Caco-2 (cell line): ENCODE data around the gene MEIS1. TPM values are rescaled to one million over a fixed set of nuclear protein-coding genes. Genes with fewer than 3 reads are reported as not detected.

Experiments used
- BruUV-seq: library from RNA; stranded (reverse); fragments of 400-500 nt; replicated peaks from 2 replicates; lab custom pipeline; 2021; lab: Mats Ljungman, UMichigan
- CTCF ChIA-PET: fragments of 300-600 bp; sonication (Branson Sonifier 250); formaldehyde crosslinking; loops from one replicate; lab custom pipeline; 2022; ENCODE audit warnings: antibody characterized with exemption; lab: Charles Lee
- POLR2A ChIA-PET: fragments of 300-600 bp; sonication (Branson Sonifier 250); formaldehyde crosslinking; loops from one replicate; lab custom pipeline; 2022; ENCODE audit warnings: antibody characterized with exemption; lab: Charles Lee
- DNase-seq, 2 experiments: peaks; one replicate each; pipeline versions ENCODE4 v3.0.0 to v3.0.0-alpha.2; 2020 to 2022
- H3K27me3 ChIP-seq: replicated peaks from 2 replicates; pipeline ENCODE4 v1.6.0; 2011; ENCODE audit warnings: low read length; ENCODE audit not compliant: control insufficient read depth, insufficient read depth
- H3K36me3 ChIP-seq: 2 replicates; pipeline ENCODE4 v1.5.1; 2011; ENCODE audit warnings: low read length; ENCODE audit not compliant: control insufficient read depth, insufficient read depth
- H3K4me1 ChIP-seq: fragments of 250-450 bp; sonication (Bioruptor Pico); 2 replicates; pipeline ENCODE4 v1.5.1; 2020; ENCODE audit warnings: mild to moderate bottlenecking
- H3K4me3 ChIP-seq: 2 replicates; pipeline ENCODE4 v1.5.1; 2011; ENCODE audit warnings: low read depth, mild to moderate bottlenecking, control low read depth, low read length
- H3K9me3 ChIP-seq: fragments of 250-450 bp; sonication (Bioruptor Pico); 2 replicates; pipeline ENCODE4 v1.5.1; 2020; ENCODE audit warnings: mild to moderate bottlenecking, moderate library complexity
- H3K27ac Mint-ChIP-seq: one replicate; pipeline ENCODE4 v1.8.0; 2022; ENCODE audit warnings: mixed read lengths; ENCODE audit not compliant: unreplicated experiment
- H3K27me3 Mint-ChIP-seq: one replicate; pipeline ENCODE4 v1.8.0; 2022; ENCODE audit warnings: mixed read lengths; ENCODE audit not compliant: insufficient read depth, unreplicated experiment
- H3K36me3 Mint-ChIP-seq: one replicate; pipeline ENCODE4 v1.8.0; 2022; ENCODE audit warnings: mild to moderate bottlenecking, mixed read lengths; ENCODE audit not compliant: insufficient read depth, unreplicated experiment
- H3K4me1 Mint-ChIP-seq: one replicate; pipeline ENCODE4 v1.8.0; 2022; ENCODE audit warnings: low read depth, mixed read lengths; ENCODE audit not compliant: unreplicated experiment
- H3K4me3 Mint-ChIP-seq: one replicate; pipeline ENCODE4 v1.8.0; 2022; ENCODE audit warnings: mild to moderate bottlenecking, moderate library complexity, mixed read lengths; ENCODE audit not compliant: unreplicated experiment
- H3K9me3 Mint-ChIP-seq: one replicate; pipeline ENCODE4 v1.8.0; 2022; ENCODE audit warnings: mixed read lengths; ENCODE audit not compliant: unreplicated experiment
- intact Hi-C: fragments of 100-400 bp; cut with micrococcal nuclease; formaldehyde crosslinking; loops from one replicate; pipeline ENCODE4 v1.10.0; 2022; ENCODE audit not compliant: unreplicated experiment
- total RNA-seq: library from RNA; stranded (reverse); gene quantifications from 2 replicates; pipeline ENCODE4 v1.2.3, GENCODE V29; 2022
- TF ChIP-seq, protein P1 (sequence below), 2 experiments: fragments of 200-600 bp in 1 of 2; IDR thresholded peaks; 1 replicate in 1 of 2; 2 replicates in 1 of 2; pipeline versions ENCODE4 v1.5.1 to v1.8.0; 2011 to 2022; ENCODE audit warnings: antibody characterized with exemption in 1 of 2, control low read depth in 1 of 2, inconsistent platforms in 1 of 2, low read depth in 1 of 2, low read length in 1 of 2, mild to moderate bottlenecking in 1 of 2, moderate library complexity in 1 of 2; ENCODE audit not compliant: insufficient read depth in 1 of 2, severe bottlenecking in 1 of 2, unreplicated experiment in 1 of 2

The MEIS1 gene
- total RNA-seq, 1 experiment from 2014 or later, result 7.4 TPM

DNA sequence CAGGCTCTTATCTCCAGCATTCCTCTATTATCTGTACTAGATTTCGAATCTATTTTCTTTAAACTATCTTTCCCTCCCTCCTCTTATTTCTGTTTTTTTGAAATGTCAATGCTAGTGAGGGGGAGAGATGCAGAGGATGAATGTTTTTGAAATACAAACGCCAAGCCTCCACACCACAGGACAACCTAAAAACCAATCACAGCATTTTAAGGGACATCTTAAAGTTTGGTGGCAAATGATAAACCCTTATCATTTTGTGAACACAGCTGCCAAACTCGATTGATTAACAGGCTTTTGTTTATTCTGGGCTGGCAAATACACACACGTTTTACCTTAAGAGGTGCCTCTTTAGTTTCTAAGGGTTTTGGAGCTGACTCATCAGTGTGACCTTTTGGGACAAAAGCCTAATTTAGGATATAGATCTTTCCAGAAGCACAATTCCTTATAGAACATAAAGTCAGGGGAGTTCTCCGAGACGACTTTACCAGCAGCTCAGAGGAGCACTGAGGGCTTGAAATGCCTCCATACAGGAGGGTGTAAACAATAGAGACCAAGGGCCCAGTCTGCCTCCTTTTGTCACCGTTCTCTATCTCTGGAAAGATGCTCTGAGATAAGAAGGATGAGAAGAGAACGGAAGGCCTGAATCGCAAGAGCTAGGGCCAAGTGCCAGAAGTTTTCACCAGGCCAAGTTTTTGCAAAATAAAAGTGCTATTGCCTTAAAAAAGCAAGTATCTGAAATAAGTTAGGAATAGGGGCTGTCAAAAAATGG is 4.2 kb upstream of the MEIS1 start:
- Histone ChIP-seq H3K9me3 (no peaks in the 10 kb centered on the region), H3K36me3 (no peaks in the 10 kb centered on the region), H3K4me3 (no peak overlapping the region), H3K4me1 (peaks cover 25% of the 10 kb centered on the region), H3K27me3 (no peaks in the 10 kb centered on the region)
- intact Hi-C loops, result loop anchor here (10.0 kb wide), 3 partner anchors 804 to 1604 kb away; partner anchors contain the start of gene ETAA1
- no TSS peak for BruUV-seq
- Mint-ChIP-seq H3K4me3 (peak overlapping the region; percentile 27), H3K9me3 (no peaks in the 10 kb centered on the region), H3K36me3 (peaks cover 13% of the 10 kb centered on the region), H3K27me3 (no peaks in the 10 kb centered on the region), H3K27ac (peak overlapping the region; percentile 3), H3K4me1 (peaks cover 16% of the 10 kb centered on the region)
- TF ChIP-seq, protein P1, sequence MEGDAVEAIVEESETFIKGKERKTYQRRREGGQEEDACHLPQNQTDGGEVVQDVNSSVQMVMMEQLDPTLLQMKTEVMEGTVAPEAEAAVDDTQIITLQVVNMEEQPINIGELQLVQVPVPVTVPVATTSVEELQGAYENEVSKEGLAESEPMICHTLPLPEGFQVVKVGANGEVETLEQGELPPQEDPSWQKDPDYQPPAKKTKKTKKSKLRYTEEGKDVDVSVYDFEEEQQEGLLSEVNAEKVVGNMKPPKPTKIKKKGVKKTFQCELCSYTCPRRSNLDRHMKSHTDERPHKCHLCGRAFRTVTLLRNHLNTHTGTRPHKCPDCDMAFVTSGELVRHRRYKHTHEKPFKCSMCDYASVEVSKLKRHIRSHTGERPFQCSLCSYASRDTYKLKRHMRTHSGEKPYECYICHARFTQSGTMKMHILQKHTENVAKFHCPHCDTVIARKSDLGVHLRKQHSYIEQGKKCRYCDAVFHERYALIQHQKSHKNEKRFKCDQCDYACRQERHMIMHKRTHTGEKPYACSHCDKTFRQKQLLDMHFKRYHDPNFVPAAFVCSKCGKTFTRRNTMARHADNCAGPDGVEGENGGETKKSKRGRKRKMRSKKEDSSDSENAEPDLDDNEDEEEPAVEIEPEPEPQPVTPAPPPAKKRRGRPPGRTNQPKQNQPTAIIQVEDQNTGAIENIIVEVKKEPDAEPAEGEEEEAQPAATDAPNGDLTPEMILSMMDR (IDR thresholded peaks at IDR 0.05; ENCODE audit: insufficient read depth in 1 of 2, low read depth in 1 of 2, low read length in 1 of 2, severe bottlenecking in 1 of 2, unreplicated experiment in 1 of 2), result no peak
- DNase-seq, result peak in 1 of 2 experiments; percentile 42
- POLR2A ChIA-PET, result no interaction called here
- CTCF ChIA-PET, result interaction anchor here (0.6 to 3.3 kb wide), 3 partner anchors 58 to 608 kb away, joined by 3 to 19 read pairs (median 3); no protein-coding TSS in a partner anchor

DNA sequence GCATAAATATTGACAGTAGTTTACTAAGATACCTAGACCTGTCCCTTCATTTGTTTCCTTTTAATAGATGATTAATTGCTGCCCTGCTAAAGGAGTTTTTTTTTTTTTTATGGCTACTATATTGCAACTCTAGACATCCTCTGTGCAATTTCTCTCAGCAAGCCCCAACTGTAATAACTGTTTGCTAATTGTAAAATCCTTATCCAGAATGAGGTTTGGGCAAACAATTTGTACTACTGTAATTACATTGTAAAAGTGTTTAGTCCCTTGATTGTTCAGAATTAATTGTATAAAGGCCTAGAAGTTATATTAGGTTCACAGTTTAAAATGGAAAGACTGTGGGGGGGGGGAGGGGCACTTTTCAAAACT is 3.7 kb upstream of the MEIS1 start:
- ChIA-PET CTCF (interaction anchor here (0.6 to 3.3 kb wide), 2 partner anchors 145 to 607 kb away, joined by 3 to 19 read pairs; no protein-coding TSS in a partner anchor), POLR2A (no interaction called here)
- intact Hi-C loops, result loop anchor here (10.0 kb wide), 3 partner anchors 804 to 1604 kb away; partner anchors contain the start of gene ETAA1
- Mint-ChIP-seq H3K27me3 (no peaks in the 10 kb centered on the region), H3K9me3 (no peaks in the 10 kb centered on the region), H3K36me3 (peaks cover 13% of the 10 kb centered on the region), H3K4me3 (no peak overlapping the region), H3K27ac (no peak overlapping the region), H3K4me1 (peaks cover 16% of the 10 kb centered on the region)
- Histone ChIP-seq H3K4me3 (no peak overlapping the region), H3K27me3 (no peaks in the 10 kb centered on the region), H3K9me3 (no peaks in the 10 kb centered on the region), H3K36me3 (no peaks in the 10 kb centered on the region), H3K4me1 (peaks cover 25% of the 10 kb centered on the region)
- DNase-seq, result no peak
- TF ChIP-seq, protein P1 (IDR thresholded peaks at IDR 0.05; ENCODE audit: insufficient read depth in 1 of 2, low read depth in 1 of 2, low read length in 1 of 2, severe bottlenecking in 1 of 2, unreplicated experiment in 1 of 2), result no peak
- BruUV-seq, result no TSS peak

DNA sequence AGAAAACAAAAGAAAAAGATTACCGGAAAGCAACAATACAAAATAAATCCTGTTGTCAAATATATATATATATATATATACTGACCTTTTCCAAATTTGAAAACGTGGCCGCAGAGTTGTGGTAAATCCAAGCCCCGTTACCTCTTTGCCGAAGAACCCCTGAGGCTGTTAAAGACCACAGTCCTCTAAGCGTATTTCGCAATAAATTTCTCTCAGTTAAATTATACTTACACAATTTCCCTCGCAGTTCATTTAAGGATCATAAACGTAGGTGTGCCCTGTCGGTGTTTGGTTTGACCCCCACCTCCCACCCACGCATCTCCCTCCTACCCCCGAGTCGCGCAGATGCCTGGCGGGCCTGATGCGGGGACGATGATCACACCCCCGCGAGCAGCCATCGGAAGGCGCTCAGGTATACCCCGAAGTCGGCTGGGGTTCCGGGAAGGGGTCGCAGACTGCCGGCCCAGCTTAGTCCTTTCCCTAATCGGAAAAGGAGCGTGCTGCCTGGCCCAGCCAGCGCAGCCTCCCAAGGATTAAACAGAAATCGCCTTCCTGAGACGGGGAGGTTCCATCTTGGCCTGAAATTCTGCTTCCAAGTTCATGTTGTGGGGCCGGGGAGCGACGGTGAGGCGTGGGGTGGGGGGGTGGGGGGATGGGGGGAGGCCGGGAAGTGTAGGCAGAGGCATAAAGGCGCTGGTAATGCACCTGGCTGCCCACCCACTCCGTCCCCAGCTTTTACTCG is 2.9 kb upstream of the MEIS1 start:
- TF ChIP-seq, protein P1 (IDR thresholded peaks at IDR 0.05; ENCODE audit: insufficient read depth in 1 of 2, low read depth in 1 of 2, low read length in 1 of 2, severe bottlenecking in 1 of 2, unreplicated experiment in 1 of 2), result no peak
- Histone ChIP-seq H3K4me3 (peak overlapping the region; percentile 75), H3K9me3 (no peaks in the 10 kb centered on the region), H3K36me3 (no peaks in the 10 kb centered on the region), H3K27me3 (no peaks in the 10 kb centered on the region), H3K4me1 (peaks cover 25% of the 10 kb centered on the region)
- no peak overlapping the region for H3K27ac Mint-ChIP-seq
- ChIA-PET POLR2A (interaction anchor here (0.5 kb wide), 1 partner anchor 136 kb away, joined by 4 read pairs; no protein-coding TSS in a partner anchor), CTCF (interaction anchor here (1.9 kb wide), 1 partner anchor 1600 kb away, joined by 6 read pairs; no protein-coding TSS in a partner anchor)
- H3K4me1 Mint-ChIP-seq, result peaks cover 16% of the 10 kb centered on the region
- peaks cover 13% of the 10 kb centered on the region for H3K36me3 Mint-ChIP-seq
- H3K27me3 Mint-ChIP-seq, result no peaks in the 10 kb centered on the region
- BruUV-seq, result no TSS peak
- no peaks in the 10 kb centered on the region for H3K9me3 Mint-ChIP-seq
- peak overlapping the region; percentile 81 for H3K4me3 Mint-ChIP-seq
- DNase-seq, result no peak
- intact Hi-C loops, result loop anchor here (2.0 to 10.0 kb wide), 4 partner anchors 65 to 1603 kb away; partner anchors contain the start of gene ETAA1
